ENCODE results near the gene ABCC2. TPM values are rescaled to one million over a fixed set of nuclear protein-coding genes. Genes with fewer than 3 reads are reported as not detected.

The ABCC2 gene
- total and polyA plus RNA-seq, 5 donors from 2014 or later, result 0.31 to 3.6 (median 0.44) TPM

- Mint-ChIP-seq H3K27ac (no peak overlapping the region), H3K27me3 (no peaks in the 10 kb centered on the region), H3K9me3 (peaks cover 0 to 2% (median 0%) of the 10 kb centered on the region in 7 donors), H3K36me3 (peaks cover 24% of the 10 kb centered on the region), H3K4me3 (no peak overlapping the region), H3K4me1 (peaks cover 0 to 2% (median 0%) of the 10 kb centered on the region in 4 donors)
- no peaks in the 10 kb centered on the region for H3K27me3 ChIP-seq (ENCODE audit: control insufficient read depth, insufficient read depth, low read length)
- H3K4me1 ChIP-seq (ENCODE audit: control insufficient read depth, insufficient read depth, low read length, poor library complexity, severe bottlenecking), result no peaks in the 10 kb centered on the region
- H3K27ac ChIP-seq (ENCODE audit: insufficient read depth, low read length, poor library complexity, severe bottlenecking), result no peak overlapping the region
- no peak for ATAC-seq (ENCODE audit: low read depth in 2 of 2)
- H3K36me3 ChIP-seq (ENCODE audit: control insufficient read depth, insufficient read depth, low read length), result no peaks in the 10 kb centered on the region
- H3K4me3 ChIP-seq (ENCODE audit: low read depth, low read length), result no peak overlapping the region
- no peaks in the 10 kb centered on the region for H3K9me3 ChIP-seq (ENCODE audit: control insufficient read depth in 2 of 2, low read length in 2 of 2)
- no peak for DNase-seq
These were observed 31.7 kb downstream of the ABCC2 start for GRCh38 chr10:99814143-99814542.

- no peak for ATAC-seq (ENCODE audit: low read depth in 2 of 2)
- no peak for DNase-seq
- Histone ChIP-seq H3K36me3 (ENCODE audit: control insufficient read depth, insufficient read depth, low read length) (no peaks in the 10 kb centered on the region), H3K4me3 (ENCODE audit: low read depth, low read length) (no peak overlapping the region), H3K27ac (ENCODE audit: insufficient read depth, low read length, poor library complexity, severe bottlenecking) (no peak overlapping the region), H3K9me3 (ENCODE audit: control insufficient read depth in 2 of 2, low read length in 2 of 2) (no peaks in the 10 kb centered on the region), H3K4me1 (ENCODE audit: control insufficient read depth, insufficient read depth, low read length, poor library complexity, severe bottlenecking) (no peaks in the 10 kb centered on the region), H3K27me3 (ENCODE audit: control insufficient read depth, insufficient read depth, low read length) (no peaks in the 10 kb centered on the region)
- peaks cover 24% of the 10 kb centered on the region for H3K36me3 Mint-ChIP-seq
- H3K27me3 Mint-ChIP-seq, result no peaks in the 10 kb centered on the region
- H3K4me3 Mint-ChIP-seq, result no peak overlapping the region
- H3K27ac Mint-ChIP-seq, result no peak overlapping the region
- peaks cover 0 to 1% (median 0%) of the 10 kb centered on the region in 7 donors for H3K9me3 Mint-ChIP-seq
- peaks cover 0 to 2% (median 0%) of the 10 kb centered on the region in 4 donors for H3K4me1 Mint-ChIP-seq
These were observed 33.2 kb downstream of the ABCC2 start for GRCh38 chr10:99815621-99816020.

- Histone ChIP-seq H3K4me3 (ENCODE audit: low read depth, low read length) (no peak overlapping the region), H3K9me3 (ENCODE audit: control insufficient read depth in 2 of 2, low read length in 2 of 2) (no peaks in the 10 kb centered on the region), H3K4me1 (ENCODE audit: control insufficient read depth, insufficient read depth, low read length, poor library complexity, severe bottlenecking) (no peaks in the 10 kb centered on the region), H3K27me3 (ENCODE audit: control insufficient read depth, insufficient read depth, low read length) (no peaks in the 10 kb centered on the region), H3K27ac (ENCODE audit: insufficient read depth, low read length, poor library complexity, severe bottlenecking) (no peak overlapping the region), H3K36me3 (ENCODE audit: control insufficient read depth, insufficient read depth, low read length) (no peaks in the 10 kb centered on the region)
- H3K9me3 Mint-ChIP-seq, result peaks cover 0 to 5% (median 0%) of the 10 kb centered on the region in 7 donors
- H3K36me3 Mint-ChIP-seq, result peaks cover 10% of the 10 kb centered on the region
- DNase-seq (no peak), ATAC-seq (ENCODE audit: low read depth in 2 of 2) (no peak)
- H3K27me3 Mint-ChIP-seq, result peaks cover 10% of the 10 kb centered on the region
- H3K4me3 Mint-ChIP-seq, result no peak overlapping the region
- peaks cover 0 to 8% (median 4%) of the 10 kb centered on the region in 4 donors for H3K4me1 Mint-ChIP-seq
- H3K27ac Mint-ChIP-seq, result no peak overlapping the region
These were observed 45.5 kb downstream of the ABCC2 start for GRCh38 chr10:99827936-99828335.

GRCh38 chr10:99828464-99828863, 46.0 kb downstream of the ABCC2 start:
- no peak for ATAC-seq (ENCODE audit: low read depth in 2 of 2)
- H3K27ac ChIP-seq (ENCODE audit: insufficient read depth, low read length, poor library complexity, severe bottlenecking), result no peak overlapping the region
- H3K9me3 Mint-ChIP-seq, result peaks cover 0 to 5% (median 0%) of the 10 kb centered on the region in 7 donors
- DNase-seq, result peak in 1 of 3 donors; percentile 13
- H3K4me3 Mint-ChIP-seq, result no peak overlapping the region
- H3K27me3 Mint-ChIP-seq, result peaks cover 10% of the 10 kb centered on the region
- peaks cover 0 to 8% (median 4%) of the 10 kb centered on the region in 4 donors for H3K4me1 Mint-ChIP-seq
- no peaks in the 10 kb centered on the region for H3K27me3 ChIP-seq (ENCODE audit: control insufficient read depth, insufficient read depth, low read length)
- H3K4me3 ChIP-seq (ENCODE audit: low read depth, low read length), result no peak overlapping the region
- H3K36me3 ChIP-seq (ENCODE audit: control insufficient read depth, insufficient read depth, low read length), result no peaks in the 10 kb centered on the region
- no peaks in the 10 kb centered on the region for H3K9me3 ChIP-seq (ENCODE audit: control insufficient read depth in 2 of 2, low read length in 2 of 2)
- H3K4me1 ChIP-seq (ENCODE audit: control insufficient read depth, insufficient read depth, low read length, poor library complexity, severe bottlenecking), result no peaks in the 10 kb centered on the region
- H3K36me3 Mint-ChIP-seq, result peaks cover 10% of the 10 kb centered on the region
- peak overlapping the region in 1 of 3 donors; percentile 38 for H3K27ac Mint-ChIP-seq

GRCh38 chr10:99832439-99832838, 50.0 kb downstream of the ABCC2 start:
- no peak for DNase-seq
- Mint-ChIP-seq H3K4me1 (peaks cover 0 to 8% (median 4%) of the 10 kb centered on the region in 4 donors), H3K9me3 (peaks cover 0 to 5% (median 0%) of the 10 kb centered on the region in 7 donors), H3K4me3 (no peak overlapping the region), H3K27ac (no peak overlapping the region), H3K36me3 (peaks cover 18% of the 10 kb centered on the region), H3K27me3 (peaks cover 10% of the 10 kb centered on the region)
- H3K27ac ChIP-seq (ENCODE audit: insufficient read depth, low read length, poor library complexity, severe bottlenecking), result no peak overlapping the region
- no peaks in the 10 kb centered on the region for H3K36me3 ChIP-seq (ENCODE audit: control insufficient read depth, insufficient read depth, low read length)
- no peaks in the 10 kb centered on the region for H3K27me3 ChIP-seq (ENCODE audit: control insufficient read depth, insufficient read depth, low read length)
- H3K9me3 ChIP-seq (ENCODE audit: control insufficient read depth in 2 of 2, low read length in 2 of 2), result no peaks in the 10 kb centered on the region
- no peak for ATAC-seq (ENCODE audit: low read depth in 2 of 2)
- no peak overlapping the region for H3K4me3 ChIP-seq (ENCODE audit: low read depth, low read length)
- H3K4me1 ChIP-seq (ENCODE audit: control insufficient read depth, insufficient read depth, low read length, poor library complexity, severe bottlenecking), result no peaks in the 10 kb centered on the region

GRCh38 chr10:99834410-99834809, 52.0 kb downstream of the ABCC2 start:
- Histone ChIP-seq H3K27ac (ENCODE audit: insufficient read depth, low read length, poor library complexity, severe bottlenecking) (no peak overlapping the region), H3K4me1 (ENCODE audit: control insufficient read depth, insufficient read depth, low read length, poor library complexity, severe bottlenecking) (no peaks in the 10 kb centered on the region), H3K27me3 (ENCODE audit: control insufficient read depth, insufficient read depth, low read length) (no peaks in the 10 kb centered on the region), H3K36me3 (ENCODE audit: control insufficient read depth, insufficient read depth, low read length) (no peaks in the 10 kb centered on the region), H3K4me3 (ENCODE audit: low read depth, low read length) (no peak overlapping the region), H3K9me3 (ENCODE audit: control insufficient read depth in 2 of 2, low read length in 2 of 2) (no peaks in the 10 kb centered on the region)
- ATAC-seq (ENCODE audit: low read depth in 2 of 2) (no peak), DNase-seq (no peak)
- Mint-ChIP-seq H3K36me3 (peaks cover 18% of the 10 kb centered on the region), H3K27ac (no peak overlapping the region), H3K27me3 (peaks cover 5% of the 10 kb centered on the region), H3K4me3 (no peak overlapping the region), H3K4me1 (no peaks in the 10 kb centered on the region), H3K9me3 (peaks cover 0 to 1% (median 0%) of the 10 kb centered on the region in 7 donors)

GRCh38 chr10:99835947-99836346, 53.5 kb downstream of the ABCC2 start:
- Histone ChIP-seq H3K27ac (ENCODE audit: insufficient read depth, low read length, poor library complexity, severe bottlenecking) (no peak overlapping the region), H3K9me3 (ENCODE audit: control insufficient read depth in 2 of 2, low read length in 2 of 2) (no peaks in the 10 kb centered on the region), H3K4me3 (ENCODE audit: low read depth, low read length) (no peak overlapping the region), H3K36me3 (ENCODE audit: control insufficient read depth, insufficient read depth, low read length) (no peaks in the 10 kb centered on the region), H3K27me3 (ENCODE audit: control insufficient read depth, insufficient read depth, low read length) (no peaks in the 10 kb centered on the region), H3K4me1 (ENCODE audit: control insufficient read depth, insufficient read depth, low read length, poor library complexity, severe bottlenecking) (no peaks in the 10 kb centered on the region)
- no peak for DNase-seq
- H3K27me3 Mint-ChIP-seq, result no peaks in the 10 kb centered on the region
- H3K27ac Mint-ChIP-seq, result no peak overlapping the region
- no peak for ATAC-seq (ENCODE audit: low read depth in 2 of 2)
- peaks cover 15% of the 10 kb centered on the region for H3K36me3 Mint-ChIP-seq
- no peaks in the 10 kb centered on the region for H3K9me3 Mint-ChIP-seq
- no peak overlapping the region for H3K4me3 Mint-ChIP-seq
- H3K4me1 Mint-ChIP-seq, result no peaks in the 10 kb centered on the region

GRCh38 chr10:99836711-99837110, 54.3 kb downstream of the ABCC2 start:
- ATAC-seq (ENCODE audit: low read depth in 2 of 2) (no peak), DNase-seq (no peak)
- Histone ChIP-seq H3K4me1 (ENCODE audit: control insufficient read depth, insufficient read depth, low read length, poor library complexity, severe bottlenecking) (no peaks in the 10 kb centered on the region), H3K27ac (ENCODE audit: insufficient read depth, low read length, poor library complexity, severe bottlenecking) (no peak overlapping the region), H3K9me3 (ENCODE audit: control insufficient read depth in 2 of 2, low read length in 2 of 2) (no peaks in the 10 kb centered on the region), H3K4me3 (ENCODE audit: low read depth, low read length) (no peak overlapping the region), H3K36me3 (ENCODE audit: control insufficient read depth, insufficient read depth, low read length) (no peaks in the 10 kb centered on the region), H3K27me3 (ENCODE audit: control insufficient read depth, insufficient read depth, low read length) (no peaks in the 10 kb centered on the region)
- H3K27me3 Mint-ChIP-seq, result no peaks in the 10 kb centered on the region
- no peaks in the 10 kb centered on the region for H3K9me3 Mint-ChIP-seq
- H3K4me3 Mint-ChIP-seq, result no peak overlapping the region
- peaks cover 15% of the 10 kb centered on the region for H3K36me3 Mint-ChIP-seq
- H3K4me1 Mint-ChIP-seq, result no peaks in the 10 kb centered on the region
- H3K27ac Mint-ChIP-seq, result peak overlapping the region in 1 of 3 donors; percentile 32

Data from CD4-positive, CD25-positive, alpha-beta regulatory T cell (primary cell).